Osteocyte (in vitro differentiated cells): ENCODE measurements around the gene GLMP. TPM values are rescaled to one million over a fixed set of nuclear protein-coding genes. Genes with fewer than 3 reads are reported as not detected.

Experiments
- DNase-seq: peaks from one replicate; pipeline ENCODE4 v3.0.0; 2021; ENCODE audit warnings: mixed read lengths; ENCODE audit not compliant: unreplicated experiment; ENCODE audit errors: extremely low spot score
- H3K27ac Mint-ChIP-seq: one replicate; pipeline ENCODE4 v1.8.0; 2021; ENCODE audit warnings: mild to moderate bottlenecking, mixed read lengths; ENCODE audit not compliant: unreplicated experiment
- H3K27me3 Mint-ChIP-seq: one replicate; pipeline ENCODE4 v1.8.0; 2021; ENCODE audit warnings: mixed read lengths; ENCODE audit not compliant: unreplicated experiment
- H3K36me3 Mint-ChIP-seq: one replicate; pipeline ENCODE4 v1.8.0; 2021; ENCODE audit warnings: mixed read lengths; ENCODE audit not compliant: unreplicated experiment
- H3K4me1 Mint-ChIP-seq: one replicate; pipeline ENCODE4 v1.8.0; 2021; ENCODE audit warnings: mixed read lengths; ENCODE audit not compliant: unreplicated experiment
- H3K4me3 Mint-ChIP-seq: one replicate; pipeline ENCODE4 v1.8.0; 2021; ENCODE audit warnings: mild to moderate bottlenecking, moderate library complexity, mixed read lengths; ENCODE audit not compliant: unreplicated experiment
- H3K9me3 Mint-ChIP-seq: one replicate; pipeline ENCODE4 v1.8.0; 2021; ENCODE audit warnings: mixed read lengths; ENCODE audit not compliant: unreplicated experiment
- total RNA-seq: library from RNA; stranded (reverse); gene quantifications from 2 replicates; pipeline ENCODE4 v1.2.1, GENCODE V29; 2021
- TF ChIP-seq, protein P1 (sequence below): fragments of 200-600 bp; sonication (generic); IDR thresholded peaks from 2 replicates; pipeline ENCODE4 v1.5.0; 2021; ENCODE audit warnings: antibody characterized with exemption, mild to moderate bottlenecking, moderate library complexity

The GLMP gene
- total RNA-seq, 1 donor from 2014 or later, result 77.1 TPM

DNA sequence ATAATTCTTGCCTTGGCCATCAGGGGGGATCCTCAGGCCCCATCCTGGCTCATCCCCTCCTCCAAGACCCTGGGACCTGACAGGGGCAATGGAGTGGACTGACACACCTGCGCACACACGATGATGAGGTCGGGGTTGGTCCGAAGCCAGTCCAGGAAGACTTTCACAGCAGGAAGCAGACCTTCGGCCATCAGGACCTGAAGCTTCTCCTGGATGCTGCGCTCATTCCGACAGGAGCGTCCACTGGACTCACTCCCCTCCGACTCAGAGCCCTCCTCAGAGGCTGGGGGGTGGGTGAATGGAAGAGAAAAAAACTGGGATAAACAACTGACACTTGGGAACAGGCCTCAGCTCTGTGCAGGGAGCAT, 32.2 kb downstream of the GLMP start:
- Mint-ChIP-seq H3K4me3 (no peak overlapping the region), H3K27ac (no peak overlapping the region), H3K36me3 (peaks cover 67% of the 10 kb centered on the region), H3K4me1 (no peaks in the 10 kb centered on the region), H3K9me3 (no peaks in the 10 kb centered on the region), H3K27me3 (no peaks in the 10 kb centered on the region)
- TF ChIP-seq, protein P1, sequence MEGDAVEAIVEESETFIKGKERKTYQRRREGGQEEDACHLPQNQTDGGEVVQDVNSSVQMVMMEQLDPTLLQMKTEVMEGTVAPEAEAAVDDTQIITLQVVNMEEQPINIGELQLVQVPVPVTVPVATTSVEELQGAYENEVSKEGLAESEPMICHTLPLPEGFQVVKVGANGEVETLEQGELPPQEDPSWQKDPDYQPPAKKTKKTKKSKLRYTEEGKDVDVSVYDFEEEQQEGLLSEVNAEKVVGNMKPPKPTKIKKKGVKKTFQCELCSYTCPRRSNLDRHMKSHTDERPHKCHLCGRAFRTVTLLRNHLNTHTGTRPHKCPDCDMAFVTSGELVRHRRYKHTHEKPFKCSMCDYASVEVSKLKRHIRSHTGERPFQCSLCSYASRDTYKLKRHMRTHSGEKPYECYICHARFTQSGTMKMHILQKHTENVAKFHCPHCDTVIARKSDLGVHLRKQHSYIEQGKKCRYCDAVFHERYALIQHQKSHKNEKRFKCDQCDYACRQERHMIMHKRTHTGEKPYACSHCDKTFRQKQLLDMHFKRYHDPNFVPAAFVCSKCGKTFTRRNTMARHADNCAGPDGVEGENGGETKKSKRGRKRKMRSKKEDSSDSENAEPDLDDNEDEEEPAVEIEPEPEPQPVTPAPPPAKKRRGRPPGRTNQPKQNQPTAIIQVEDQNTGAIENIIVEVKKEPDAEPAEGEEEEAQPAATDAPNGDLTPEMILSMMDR, result no peak
- no peak for DNase-seq

- no peak overlapping the region for H3K4me3 Mint-ChIP-seq
- no peak overlapping the region for H3K27ac Mint-ChIP-seq
- no peaks in the 10 kb centered on the region for H3K27me3 Mint-ChIP-seq
- H3K36me3 Mint-ChIP-seq, result peaks cover 69% of the 10 kb centered on the region
- TF ChIP-seq, protein P1, result no peak
- no peaks in the 10 kb centered on the region for H3K9me3 Mint-ChIP-seq
- no peak for DNase-seq
- no peaks in the 10 kb centered on the region for H3K4me1 Mint-ChIP-seq
Observed at GRCh38 chr1:156262461-156263287, 32.8 kb downstream of the GLMP start.

DNA sequence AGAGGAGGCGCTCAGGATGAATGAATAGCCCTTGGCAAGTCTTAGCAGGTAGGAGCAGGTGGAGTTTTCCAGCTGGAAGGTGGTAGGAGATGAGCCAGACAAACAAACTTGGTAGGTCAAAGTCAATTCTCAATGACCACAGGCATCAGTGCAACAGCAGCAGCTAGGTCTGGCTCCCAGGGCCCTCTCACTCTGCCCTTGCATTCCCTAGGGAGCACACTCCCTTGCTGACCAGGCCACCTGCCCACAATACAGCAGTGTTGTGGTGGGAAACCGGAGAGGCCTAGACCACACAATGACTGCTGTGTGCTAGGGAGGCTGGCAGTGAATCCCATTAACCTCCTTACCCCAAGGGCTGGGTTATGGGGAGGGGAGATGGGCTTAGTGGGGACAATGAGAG, 34.6 kb downstream of the GLMP start:
- Mint-ChIP-seq H3K9me3 (no peaks in the 10 kb centered on the region), H3K36me3 (peaks cover 61% of the 10 kb centered on the region), H3K27ac (no peak overlapping the region), H3K27me3 (no peaks in the 10 kb centered on the region), H3K4me3 (no peak overlapping the region), H3K4me1 (no peaks in the 10 kb centered on the region)
- DNase-seq, result no peak
- TF ChIP-seq, protein P1, result no peak

GRCh38 chr1:156259805-156260204, 35.7 kb downstream of the GLMP start:
- Mint-ChIP-seq H3K9me3 (no peaks in the 10 kb centered on the region), H3K4me3 (no peak overlapping the region), H3K27me3 (no peaks in the 10 kb centered on the region), H3K4me1 (no peaks in the 10 kb centered on the region), H3K36me3 (peaks cover 53% of the 10 kb centered on the region), H3K27ac (no peak overlapping the region)
- TF ChIP-seq, protein P1, result no peak
- DNase-seq, result no peak

DNA sequence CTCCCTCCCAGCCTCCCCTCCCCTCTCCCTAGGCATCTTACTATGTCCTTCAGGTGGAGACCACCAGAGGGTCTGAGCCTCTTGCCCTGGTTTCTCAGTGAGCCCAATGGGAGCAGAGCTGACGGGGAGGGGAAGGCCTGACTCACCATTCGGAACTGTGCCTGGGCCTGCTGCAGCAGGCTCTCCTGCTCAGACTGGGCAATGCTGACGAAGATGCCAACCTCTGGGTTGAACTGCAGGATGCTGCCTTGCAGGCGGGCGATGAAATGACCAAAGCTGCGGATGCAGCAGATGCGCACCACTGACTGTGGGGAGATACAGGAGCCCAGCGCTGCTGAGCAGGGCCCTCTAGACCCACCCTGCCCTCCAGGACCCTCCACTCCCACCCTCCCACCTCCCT, 36.6 kb downstream of the GLMP start:
- Mint-ChIP-seq H3K36me3 (peaks cover 52% of the 10 kb centered on the region), H3K27ac (no peak overlapping the region)
- TF ChIP-seq, protein P1, result no peak

More for the DNA sequence above, 36.6 kb downstream of the GLMP start:
- Mint-ChIP-seq H3K27me3 (no peaks in the 10 kb centered on the region), H3K9me3 (no peaks in the 10 kb centered on the region), H3K4me3 (no peak overlapping the region), H3K4me1 (no peaks in the 10 kb centered on the region)
- DNase-seq, result no peak
